Pancreas (tissue), 10 donors: ENCODE data around the gene ZSWIM6. TPM values are rescaled to one million over a fixed set of nuclear protein-coding genes. Genes with fewer than 3 reads are reported as not detected.

Experiments used
- ATAC-seq, 4 donors: fragments of 200-7000 bp; cut with Tn5 transposase; one replicate each; pipeline versions ENCODE4 v1.8.0 to v1.9.1; 2020; ENCODE audit warnings: mild to moderate bottlenecking in 4 of 4, moderate library complexity in 4 of 4
- DNase-seq, 6 donors: peaks; one replicate each; pipeline ENCODE4 v3.0.0-alpha.2; 2020
- FAIRE-seq: peaks from 2 replicates; lab custom pipeline; 2012; peaks lifted over from hg19 to GRCh38; lab: Jason Lieb, UNC
- H3K27ac ChIP-seq, 4 donors: fragments of 200-600 bp; sonication (generic); 1 replicate in 3 of 4; 2 replicates in 1 of 4; pipeline versions ENCODE4 v1.5.0 to v1.8.0; 2020
- H3K27me3 ChIP-seq, 4 donors: fragments of 200-600 bp; one replicate each; pipeline ENCODE4 v1.8.0; 2021
- H3K36me3 ChIP-seq, 3 donors: fragments of 200-600 bp; sonication (generic) in 1 of 3; one replicate each; pipeline versions ENCODE4 v1.5.0 to v1.8.0; 2020 to 2021
- H3K4me1 ChIP-seq, 3 donors: fragments of 200-600 bp; one replicate each; pipeline ENCODE4 v1.8.0; 2021
- H3K4me3 ChIP-seq, 4 donors: fragments of 200-600 bp; sonication (generic) in 2 of 4; one replicate each; pipeline versions ENCODE4 v1.5.0 to v1.8.0; 2020 to 2021
- H3K9me3 ChIP-seq, 4 donors: fragments of 200-600 bp; one replicate each; pipeline ENCODE4 v1.8.0; 2021
- CTCF ChIP-seq, 4 donors: fragments of 200-600 bp; sonication (generic) in 3 of 4; IDR thresholded peaks; one replicate each; pipeline versions ENCODE4 v1.5.0 to v1.8.0; 2021; ENCODE audit warnings: antibody characterized with exemption in 4 of 4
- WGBS, 2 donors: extraction: QIAGEN DNeasy Blood & Tissue Kit; methylation state at CpG; one replicate each; pipeline ENCODE4 v1.1.7; 2013; 5-methylcytosine and 5-hydroxymethylcytosine counted together
- intact Hi-C, 3 donors: fragments of 100-400 bp; cut with DNase I; formaldehyde crosslinking; loops; one replicate each; pipeline versions ENCODE4 v1.11.1 to v1.14.2; 2022
- polyA plus RNA-seq, 2 donors: library from polyadenylated mRNA; stranded (reverse); fragments of 200-250 nt; gene quantifications; one replicate each; pipeline ENCODE4 v1.2.3, GENCODE V29; 2013
- total RNA-seq, 6 donors: library from RNA; stranded (reverse); fragmentation: NEBNext Ultra II Directional in 4 of 6; extraction: Animal tissue kit (Norgen Biotek cat#: 25700) in 4 of 6; gene quantifications; one replicate each; pipeline versions ENCODE4 v1.2.1 to v1.2.4, GENCODE V29; 2021 to 2023
- donor health status: healthy with polysubstance abuse.
- donor health status: DM: no; HTN: no; CAD: no; lungs with moderate emphysema.
- donor health status: DM: no; HTN: no; CAD: no.
- donor health status: control.
- donor health status: control.
- donor health status: Bipolar disorder and iron deficiency.
- donor health status: DM: yes; HTN: yes; CAD: no.
- donor health status: DM: no; HTN: no; CAD: no.
- donor health status: DM: no; HTN: no; CAD: no.
- donor health status: DM: yes; HTN: yes; CAD: no.

Gene ZSWIM6
- total and polyA plus RNA-seq, 8 donors = 3.6 to 12.9 (median 6.2) TPM

DNA sequence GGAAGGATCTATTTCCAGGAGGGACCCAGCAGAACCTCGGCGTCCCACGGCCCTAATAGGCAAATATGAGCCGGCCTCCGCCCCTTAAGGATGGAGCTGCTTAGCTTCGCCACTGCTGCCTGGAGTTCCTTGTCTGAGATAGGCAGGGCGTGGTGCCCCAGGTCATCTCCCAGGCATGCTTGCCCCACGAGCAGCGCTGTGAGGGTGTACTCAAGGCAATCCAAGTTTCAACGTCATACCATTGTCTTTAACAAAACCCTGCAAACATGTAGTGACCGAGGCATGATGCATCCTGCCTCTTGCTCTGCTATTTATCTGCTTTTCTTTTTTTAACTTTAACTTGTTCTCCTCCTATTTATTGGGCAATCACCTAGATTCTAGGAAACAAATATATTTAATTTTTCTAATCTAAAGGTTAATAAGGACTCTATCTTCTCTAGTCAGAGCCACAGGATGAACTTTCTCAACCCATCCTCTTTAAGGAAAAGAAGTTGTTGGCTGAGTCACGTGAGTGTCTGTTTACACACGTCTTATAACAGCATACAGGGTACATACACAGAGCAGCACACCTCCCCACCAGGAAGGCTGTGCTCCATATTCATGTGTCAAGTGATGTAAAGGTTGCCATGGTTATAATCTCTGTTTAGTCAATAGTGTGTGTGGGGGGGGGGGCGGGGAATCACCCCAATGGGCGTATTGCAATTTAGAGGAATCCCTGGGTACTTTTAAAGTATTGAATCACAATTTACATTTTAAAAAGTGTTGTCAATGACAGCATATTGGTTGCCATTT is 27.3 kb upstream of the ZSWIM6 start:
- H3K4me3 ChIP-seq = no peak overlapping the region
- DNase-seq (peak in 1 of 6 donors; percentile 35), FAIRE-seq (no peak), ATAC-seq (peak; percentile 62 to 73 (median 68))
- TF ChIP-seq CTCF (IDR thresholded peaks at IDR 0.05) = no peak
- WGBS, 2 donors = 35 to 43% methylated on average over 15 of the region's 15 CpGs
- H3K4me1 ChIP-seq = peaks cover 0 to 9% (median 5%) of the 10 kb centered on the region in 3 donors
- no peaks in the 10 kb centered on the region for H3K36me3 ChIP-seq
- no peak overlapping the region for H3K27ac ChIP-seq
- intact Hi-C loops = no loop called here
- H3K27me3 ChIP-seq = no peaks in the 10 kb centered on the region
- no peaks in the 10 kb centered on the region for H3K9me3 ChIP-seq

DNA sequence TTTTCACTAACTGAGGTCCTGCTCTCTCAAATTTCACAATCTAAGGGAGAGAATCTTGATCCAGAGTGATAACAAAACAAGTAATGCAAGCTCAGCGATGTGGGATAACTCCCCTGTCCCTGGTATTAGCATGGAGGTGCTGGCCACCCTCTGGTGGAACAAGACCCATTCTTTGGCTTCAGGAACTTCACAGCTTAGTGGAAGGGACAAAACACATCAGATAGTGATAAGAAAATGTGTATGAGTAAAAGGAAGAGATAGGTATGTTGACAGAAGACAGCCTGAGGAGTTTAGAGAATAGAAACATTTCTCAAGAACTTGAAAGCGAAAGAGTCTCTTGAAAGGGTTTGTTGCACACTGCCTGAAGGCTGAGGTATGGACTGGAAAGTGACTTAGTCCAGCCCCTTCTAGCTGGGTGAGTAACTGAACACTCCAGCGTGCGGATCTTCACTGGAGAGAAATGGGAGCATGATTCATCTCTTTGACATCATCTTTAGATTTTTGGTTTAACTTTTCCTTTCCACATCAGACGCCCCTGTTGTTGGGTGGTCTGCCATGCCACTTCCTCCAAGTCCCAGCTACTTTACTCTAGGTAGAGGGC is 25.4 kb upstream of the ZSWIM6 start:
- H3K4me1 ChIP-seq = peaks cover 0 to 4% (median 1%) of the 10 kb centered on the region in 3 donors
- WGBS, 2 donors = 88 to 90% methylated on average over 5 of the region's 5 CpGs
- ATAC-seq (no peak), FAIRE-seq (no peak), DNase-seq (no peak)
- TF ChIP-seq CTCF (IDR thresholded peaks at IDR 0.05) = no peak
- no peaks in the 10 kb centered on the region for H3K9me3 ChIP-seq
- no peak overlapping the region for H3K4me3 ChIP-seq
- H3K27ac ChIP-seq = no peak overlapping the region
- H3K36me3 ChIP-seq = no peaks in the 10 kb centered on the region
- H3K27me3 ChIP-seq = no peaks in the 10 kb centered on the region
- intact Hi-C loops = no loop called here

DNA sequence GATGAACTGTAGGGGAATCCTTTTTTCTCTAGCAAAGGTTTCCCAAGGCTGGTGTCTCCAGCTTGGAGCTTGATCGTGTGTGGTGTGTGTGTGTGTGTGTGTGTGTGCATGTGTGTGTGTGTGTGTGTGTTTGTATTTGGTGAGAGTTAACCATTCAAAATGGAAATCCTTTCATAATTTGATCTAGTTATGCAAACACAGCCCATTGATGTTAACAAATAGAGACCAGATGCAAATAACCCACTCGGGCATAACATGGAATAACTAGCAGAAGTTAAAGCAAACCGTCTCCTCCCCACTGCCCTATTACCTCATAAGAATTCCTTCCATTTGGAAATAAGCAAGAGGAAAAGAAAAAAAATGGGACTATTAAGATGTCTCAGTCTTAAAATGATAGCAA is 24.9 kb upstream of the ZSWIM6 start:
- FAIRE-seq = no peak
- TF ChIP-seq CTCF (IDR thresholded peaks at IDR 0.05) = no peak
- peaks cover 0 to under 1% (median 0%) of the 10 kb centered on the region in 3 donors for H3K4me1 ChIP-seq
- H3K27ac ChIP-seq = no peak overlapping the region
- ATAC-seq = no peak
- H3K4me3 ChIP-seq = no peak overlapping the region
- 82 to 85% methylated on average over 3 of the region's 3 CpGs for WGBS, 2 donors
- DNase-seq = no peak
- intact Hi-C loops = no loop called here
- no peaks in the 10 kb centered on the region for H3K27me3 ChIP-seq
- no peaks in the 10 kb centered on the region for H3K9me3 ChIP-seq
- H3K36me3 ChIP-seq = no peaks in the 10 kb centered on the region

DNA sequence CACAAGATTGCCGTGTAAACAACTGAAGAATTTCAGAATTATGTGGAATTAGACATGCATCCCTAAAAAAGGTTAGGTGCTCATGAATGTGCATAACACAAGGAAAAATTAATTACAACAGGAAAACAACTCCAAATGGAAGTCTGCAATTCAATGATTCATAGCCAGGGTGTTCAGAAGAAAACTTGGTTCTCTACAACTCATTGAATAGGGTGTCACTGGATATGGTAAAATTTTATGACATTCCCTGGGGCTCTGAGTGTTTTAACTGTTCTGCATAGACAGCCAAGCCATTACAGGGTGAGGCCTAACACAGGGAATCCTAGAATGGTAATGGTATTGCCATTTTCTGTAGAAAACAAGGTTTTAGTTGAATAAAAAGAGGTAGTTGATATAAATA is 24.4 kb upstream of the ZSWIM6 start:
- no peaks in the 10 kb centered on the region for H3K4me1 ChIP-seq
- FAIRE-seq (no peak), DNase-seq (no peak), ATAC-seq (no peak)
- intact Hi-C loops = no loop called here
- no peak overlapping the region for H3K27ac ChIP-seq
- no peaks in the 10 kb centered on the region for H3K9me3 ChIP-seq
- H3K27me3 ChIP-seq = no peaks in the 10 kb centered on the region
- WGBS, 2 donors = 97 to 100% methylated on average over 1 of the region's 1 CpG
- no peaks in the 10 kb centered on the region for H3K36me3 ChIP-seq
- TF ChIP-seq CTCF (IDR thresholded peaks at IDR 0.05) = no peak
- H3K4me3 ChIP-seq = no peak overlapping the region

- WGBS, 2 donors = 67 to 82% methylated on average over 1 of the region's 1 CpG
- Histone ChIP-seq H3K4me1 (no peaks in the 10 kb centered on the region), H3K36me3 (no peaks in the 10 kb centered on the region), H3K4me3 (no peak overlapping the region), H3K9me3 (no peaks in the 10 kb centered on the region), H3K27ac (no peak overlapping the region), H3K27me3 (no peaks in the 10 kb centered on the region)
- no peak for TF ChIP-seq CTCF (IDR thresholded peaks at IDR 0.05)
- FAIRE-seq = no peak
- no peak for ATAC-seq
- DNase-seq = no peak
- intact Hi-C loops = no loop called here
Measured at GRCh38 chr5:61308712-61309111, 23.3 kb upstream of the ZSWIM6 start.
